Sigmoid colon (tissue), 7 donors: ENCODE data around the gene CERS5. TPM values are rescaled to one million over a fixed set of nuclear protein-coding genes. Genes with fewer than 3 reads are reported as not detected.

Experiments used
- DNase-seq: peaks from one replicate; pipeline ENCODE4 v3.0.0-alpha.2; 2019
- H3K27ac ChIP-seq, 4 donors: fragments of 200-600 bp; sonication (generic); one replicate each; pipeline ENCODE4 v1.5.1; 2016 to 2019; ENCODE audit warnings: mild to moderate bottlenecking in 1 of 4
- H3K27me3 ChIP-seq, 3 donors: fragments of 200-600 bp; sonication (generic); one replicate each; pipeline ENCODE4 v1.5.1; 2019; ENCODE audit warnings: mild to moderate bottlenecking in 1 of 3
- H3K36me3 ChIP-seq, 4 donors: fragments of 200-600 bp; sonication (generic); one replicate each; pipeline ENCODE4 v1.5.1; 2016 to 2019
- H3K4me1 ChIP-seq, 4 donors: fragments of 200-600 bp; sonication (generic); one replicate each; pipeline ENCODE4 v1.5.1; 2017 to 2019
- H3K4me3 ChIP-seq, 4 donors: fragments of 200-600 bp; sonication (generic); one replicate each; pipeline ENCODE4 v1.5.1; 2017 to 2019; ENCODE audit warnings: mild to moderate bottlenecking in 2 of 4, moderate library complexity in 1 of 4
- H3K9me3 ChIP-seq, 4 donors: fragments of 200-600 bp in 3 of 4; sonication (generic) in 3 of 4; one replicate each; pipeline versions ENCODE4 v1.5.1 to v1.6.1; 2013 to 2019
- EP300 ChIP-seq, 4 donors: sonication (generic); formaldehyde crosslinking; IDR thresholded peaks; one replicate each; pipeline ENCODE4 v1.6.1; 2017; ENCODE audit warnings: antibody characterized with exemption in 4 of 4
- POLR2A ChIP-seq, 2 donors: fragments of 450-650 bp; IDR thresholded peaks; one replicate each; pipeline ENCODE4 v1.6.1; 2016; ENCODE audit warnings: antibody characterized with exemption in 2 of 2, mild to moderate bottlenecking in 2 of 2, moderate library complexity in 2 of 2
- POLR2AphosphoS5 ChIP-seq, 4 donors: sonication (generic); formaldehyde crosslinking; IDR thresholded peaks; one replicate each; pipeline ENCODE4 v1.6.1; 2017; ENCODE audit warnings: antibody characterized with exemption in 4 of 4
- WGBS, 2 donors: extraction: QIAGEN DNeasy Blood & Tissue Kit; methylation state at CpG; one replicate each; pipeline ENCODE4 v1.1.7; 2013; 5-methylcytosine and 5-hydroxymethylcytosine counted together
- intact Hi-C: fragments of 100-400 bp; cut with DNase I; formaldehyde crosslinking; loops from one replicate; pipeline ENCODE4 v1.15.1; 2023
- polyA plus RNA-seq, 3 donors: library from polyadenylated mRNA; stranded (reverse); fragments of 200-250 nt; gene quantifications; one replicate each; pipeline ENCODE4 v1.2.3, GENCODE V29; 2013
- total RNA-seq, 4 donors: library from RNA; depleted of rRNA; stranded (reverse); fragments of >200 nt; gene quantifications; one replicate each; pipeline ENCODE4 v1.1.0, GENCODE V29; 2016
- TF ChIP-seq, protein P1 (sequence below), 4 experiments: fragments of 450-650 bp in 3 of 4; fragments of 200-600 bp in 1 of 4; IDR thresholded peaks; one replicate each; pipeline ENCODE4 v1.5.1; 2016 to 2019; ENCODE audit warnings: antibody characterized with exemption in 4 of 4, mild to moderate bottlenecking in 3 of 4, moderate library complexity in 2 of 4
- donor health status: healthy with polysubstance abuse.
- donor health status: Bipolar disorder and iron deficiency.
- donor health status: healthy.

Gene CERS5
- total and polyA plus RNA-seq, 7 donors = 4.8 to 29.1 (median 22.8) TPM

DNA sequence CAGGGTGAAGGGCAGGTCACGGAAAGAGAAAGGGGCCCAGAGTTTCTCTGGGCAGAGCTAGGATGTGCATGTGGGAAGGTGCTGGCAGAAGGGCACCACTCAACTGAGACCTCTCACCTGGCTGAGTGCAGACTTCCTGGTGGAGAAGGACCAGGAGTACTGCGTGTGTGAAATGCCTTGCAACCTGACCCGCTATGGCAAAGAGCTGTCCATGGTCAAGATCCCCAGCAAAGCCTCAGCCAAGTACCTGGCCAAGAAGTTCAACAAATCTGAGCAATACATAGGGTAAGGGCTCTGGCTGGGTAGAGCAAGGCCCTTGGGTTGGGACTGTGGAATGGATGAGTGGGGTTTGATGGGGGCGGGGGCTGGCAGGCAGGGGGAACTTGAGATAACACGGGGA, 87.4 kb downstream of the CERS5 start:
- Histone ChIP-seq H3K27ac (no peak overlapping the region), H3K27me3 (no peaks in the 10 kb centered on the region), H3K36me3 (no peaks in the 10 kb centered on the region), H3K9me3 (no peaks in the 10 kb centered on the region), H3K4me1 (peaks cover 0 to 14% (median 9%) of the 10 kb centered on the region in 4 donors), H3K4me3 (no peak overlapping the region)
- DNase-seq = no peak
- TF ChIP-seq, protein P1, sequence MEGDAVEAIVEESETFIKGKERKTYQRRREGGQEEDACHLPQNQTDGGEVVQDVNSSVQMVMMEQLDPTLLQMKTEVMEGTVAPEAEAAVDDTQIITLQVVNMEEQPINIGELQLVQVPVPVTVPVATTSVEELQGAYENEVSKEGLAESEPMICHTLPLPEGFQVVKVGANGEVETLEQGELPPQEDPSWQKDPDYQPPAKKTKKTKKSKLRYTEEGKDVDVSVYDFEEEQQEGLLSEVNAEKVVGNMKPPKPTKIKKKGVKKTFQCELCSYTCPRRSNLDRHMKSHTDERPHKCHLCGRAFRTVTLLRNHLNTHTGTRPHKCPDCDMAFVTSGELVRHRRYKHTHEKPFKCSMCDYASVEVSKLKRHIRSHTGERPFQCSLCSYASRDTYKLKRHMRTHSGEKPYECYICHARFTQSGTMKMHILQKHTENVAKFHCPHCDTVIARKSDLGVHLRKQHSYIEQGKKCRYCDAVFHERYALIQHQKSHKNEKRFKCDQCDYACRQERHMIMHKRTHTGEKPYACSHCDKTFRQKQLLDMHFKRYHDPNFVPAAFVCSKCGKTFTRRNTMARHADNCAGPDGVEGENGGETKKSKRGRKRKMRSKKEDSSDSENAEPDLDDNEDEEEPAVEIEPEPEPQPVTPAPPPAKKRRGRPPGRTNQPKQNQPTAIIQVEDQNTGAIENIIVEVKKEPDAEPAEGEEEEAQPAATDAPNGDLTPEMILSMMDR (IDR thresholded peaks at IDR 0.05) = no peak
- TF ChIP-seq EP300 (IDR thresholded peaks at IDR 0.05) (no peak), POLR2AphosphoS5 (IDR thresholded peaks at IDR 0.05) (no peak), POLR2A (IDR thresholded peaks at IDR 0.05) (no peak)
- 92 to 95% methylated on average over 5 of the region's 5 CpGs for WGBS, 2 donors
- intact Hi-C loops = loop anchor here (10.0 kb wide), 2 partner anchors 215 to 235 kb away; no protein-coding TSS in a partner anchor

Other genes starting within 250 kb of the CERS5 start
- gene AQP2, start 216.6 kb downstream of the CERS5 start, total RNA-seq = not detected
- not detected for gene AQP2, start 216.6 kb downstream of the CERS5 start, polyA plus RNA-seq
- not detected for gene AQP5, start 205.5 kb downstream of the CERS5 start, total RNA-seq
- gene AQP5, start 205.5 kb downstream of the CERS5 start, polyA plus RNA-seq = under 1 TPM in 1 of 3 donors, not detected in 2; 0.09 TPM
- gene AQP6, start 194.4 kb downstream of the CERS5 start, total RNA-seq = under 1 TPM; 0.14 to 0.83 (median 0.60) TPM
- gene AQP6, start 194.4 kb downstream of the CERS5 start, polyA plus RNA-seq = under 1 TPM in 1 of 3 donors, not detected in 2; 0.12 TPM
- 10 to 100 TPM; 14.1 to 42.6 (median 27.0) TPM for gene RACGAP1, start 141.9 kb downstream of the CERS5 start, total RNA-seq
- 10 to 100 TPM in 1 of 3 donors, 1 to 10 TPM in 2; 4.8 to 22.5 (median 8.3) TPM for gene RACGAP1, start 141.9 kb downstream of the CERS5 start, polyA plus RNA-seq
- 1 to 10 TPM; 3.5 to 6.9 (median 5.2) TPM for gene ASIC1, start 109.8 kb downstream of the CERS5 start, total RNA-seq
- gene ASIC1, start 109.8 kb downstream of the CERS5 start, polyA plus RNA-seq = 1 to 10 TPM in 2 of 3 donors, not detected in 1; 1.3 to 1.6 TPM
- gene SMARCD1, start 82.0 kb downstream of the CERS5 start, total RNA-seq = 10 to 100 TPM; 22.4 to 64.8 (median 39.2) TPM
- gene SMARCD1, start 82.0 kb downstream of the CERS5 start, polyA plus RNA-seq = 10 to 100 TPM; 16.0 to 26.4 (median 24.1) TPM
- 10 to 100 TPM in 1 of 4 donors, 1 to 10 TPM in 1, under 1 TPM in 2; 0.55 to 59.6 (median 1.5) TPM for gene GPD1, start 63.4 kb downstream of the CERS5 start, total RNA-seq
- gene GPD1, start 63.4 kb downstream of the CERS5 start, polyA plus RNA-seq = 10 to 100 TPM in 1 of 3 donors, 1 to 10 TPM in 2; 3.0 to 19.8 (median 3.6) TPM
- 100 to 1,000 TPM in 1 of 4 donors, 10 to 100 TPM in 3; 87.8 to 179 (median 93.8) TPM for gene COX14, start 55.1 kb downstream of the CERS5 start, total RNA-seq
- 100 to 1,000 TPM; 124 to 266 (median 187) TPM for gene COX14, start 55.1 kb downstream of the CERS5 start, polyA plus RNA-seq
- 100 to 1,000 TPM in 1 of 4 donors, 10 to 100 TPM in 3; 39.7 to 111 (median 41.6) TPM for gene LIMA1, start 116.2 kb upstream of the CERS5 start, total RNA-seq
- 100 to 1,000 TPM; 108 to 181 (median 175) TPM for gene LIMA1, start 116.2 kb upstream of the CERS5 start, polyA plus RNA-seq
- not detected for gene FAM186A, start 229.2 kb upstream of the CERS5 start, total RNA-seq
- not detected for gene FAM186A, start 229.2 kb upstream of the CERS5 start, polyA plus RNA-seq
- 10 to 100 TPM; 51.9 to 78.4 (median 59.3) TPM for gene LARP4, start 233.5 kb upstream of the CERS5 start, total RNA-seq
- 10 to 100 TPM in 1 of 3 donors, 1 to 10 TPM in 2; 4.9 to 13.4 (median 8.4) TPM for gene LARP4, start 233.5 kb upstream of the CERS5 start, polyA plus RNA-seq